Endothelial cell of umbilical vein (primary cell): ENCODE data around the gene DRC7. TPM values are rescaled to one million over a fixed set of nuclear protein-coding genes. Genes with fewer than 3 reads are reported as not detected.

Experiments used
- BruUV-seq: library from RNA; stranded (reverse); fragments of 400-500 nt; replicated peaks from 2 replicates; lab custom pipeline; 2021; lab: Mats Ljungman, UMichigan
- CTCF ChIA-PET: fragments of 300-600, 350-600 bp; sonication (Branson Sonifier 250); formaldehyde crosslinking; loops from one replicate; lab custom pipeline; 2021; ENCODE audit warnings: antibody characterized with exemption, inconsistent platforms; lab: Charles Lee
- POLR2A ChIA-PET: fragments of 300-600, 350-600 bp; sonication (Branson Sonifier 250); formaldehyde crosslinking; loops from one replicate; lab custom pipeline; 2021; ENCODE audit warnings: antibody characterized with exemption, inconsistent platforms; lab: Charles Lee
- DNase-seq: peaks from one replicate; pipeline ENCODE4 v3.0.0-alpha.2; 2011; ENCODE audit warnings: low read depth, low spot score
- FAIRE-seq: peaks from 2 replicates; lab custom pipeline; 2011; peaks lifted over from hg19 to GRCh38; lab: Jason Lieb, UNC
- H2AFZ ChIP-seq: 2 replicates; pipeline ENCODE4 v1.6.0; 2012; ENCODE audit warnings: low read depth, low read length, control low read depth, inconsistent platforms
- H3K27ac ChIP-seq: 2 replicates; pipeline ENCODE4 v1.5.1; 2011; ENCODE audit warnings: low read depth, mild to moderate bottlenecking, control low read depth, low read length, moderate library complexity; ENCODE audit not compliant: insufficient read depth
- H3K27me3 ChIP-seq, 2 experiments: 2 replicates each; pipeline versions ENCODE4 v1.6.0 to v1.6.1; 2011; ENCODE audit warnings: low read length in 2 of 2, mixed read lengths in 1 of 2; ENCODE audit not compliant: control insufficient read depth in 2 of 2, insufficient read depth in 2 of 2
- H3K36me3 ChIP-seq, 2 experiments: 2 replicates in 1 of 2; 3 replicates in 1 of 2; pipeline ENCODE4 v1.5.1; 2011; ENCODE audit warnings: low read length in 2 of 2, mild to moderate bottlenecking in 1 of 2, moderate library complexity in 1 of 2; ENCODE audit not compliant: control insufficient read depth in 2 of 2, insufficient read depth in 2 of 2; ENCODE audit errors: extremely low read depth in 1 of 2
- H3K4me1 ChIP-seq: 3 replicates; pipeline ENCODE4 v1.5.1; 2011; ENCODE audit warnings: mild to moderate bottlenecking, low read length; ENCODE audit not compliant: control insufficient read depth, insufficient read depth; ENCODE audit errors: extremely low read depth
- H3K4me2 ChIP-seq: 2 replicates; pipeline ENCODE4 v1.6.1; 2011; ENCODE audit warnings: low read length, control low read depth, mixed read lengths; ENCODE audit not compliant: insufficient read depth
- H3K4me3 ChIP-seq, 3 experiments: fragments of 200-600 bp in 1 of 3; sonication (generic), shearing (Covaris generic) in 1 of 3; replicated peaks in 1 of 3; 2 replicates each; pipeline ENCODE4 v1.5.1; 2011 to 2016; ENCODE audit warnings: control low read depth in 3 of 3, low read length in 3 of 3, mild to moderate bottlenecking in 2 of 3, inconsistent platforms in 1 of 3, low read depth in 1 of 3, moderate library complexity in 1 of 3; ENCODE audit not compliant: insufficient read depth in 1 of 3
- H3K79me2 ChIP-seq: 2 replicates; pipeline ENCODE4 v1.6.0; 2012; ENCODE audit warnings: low read length, inconsistent platforms; ENCODE audit not compliant: control insufficient read depth, insufficient read depth
- H3K9ac ChIP-seq: replicated peaks from 2 replicates; pipeline ENCODE3; 2011; ENCODE audit warnings: low read length, control low read depth; ENCODE audit not compliant: insufficient read depth; ENCODE audit errors: extremely low read depth
- H3K9me1 ChIP-seq: replicated peaks from 3 replicates; pipeline ENCODE4 v1.6.0; 2011; ENCODE audit warnings: mild to moderate bottlenecking, low read length; ENCODE audit not compliant: control insufficient read depth, insufficient read depth; ENCODE audit errors: extremely low read depth
- H3K9me3 ChIP-seq: replicated peaks from 2 replicates; pipeline ENCODE4 v1.5.1; 2012; ENCODE audit warnings: low read length, inconsistent platforms; ENCODE audit not compliant: control insufficient read depth, insufficient read depth
- H4K20me1 ChIP-seq: replicated peaks from 2 replicates; pipeline ENCODE3; 2011; ENCODE audit warnings: mild to moderate bottlenecking, low read length; ENCODE audit not compliant: control insufficient read depth, insufficient read depth; ENCODE audit errors: extremely low read depth
- CTCF ChIP-seq, 2 donors: IDR thresholded peaks; 1 replicate in 1 of 2; 2 replicates in 1 of 2; pipeline ENCODE4 v1.5.1; 2011; ENCODE audit warnings: low read length in 2 of 2, mild to moderate bottlenecking in 2 of 2, moderate library complexity in 2 of 2, control low read depth in 1 of 2, inconsistent platforms in 1 of 2, low read depth in 1 of 2; ENCODE audit not compliant: insufficient read depth in 1 of 2; ENCODE audit errors: extremely low read depth in 1 of 2
- EZH2 ChIP-seq: IDR thresholded peaks from 2 replicates; pipeline ENCODE4 v1.6.1; 2012; ENCODE audit warnings: borderline replicate concordance, low read depth, mild to moderate bottlenecking, moderate library complexity, low read length, inconsistent platforms; ENCODE audit not compliant: severe bottlenecking
- FOS ChIP-seq: IDR thresholded peaks from 2 replicates; pipeline ENCODE4 v1.6.1; 2011; ENCODE audit warnings: mild to moderate bottlenecking, low read length, moderate library complexity, borderline replicate concordance; ENCODE audit not compliant: insufficient read depth
- GATA2 ChIP-seq: IDR thresholded peaks from 2 replicates; pipeline ENCODE4 v1.7.0; 2011; ENCODE audit warnings: low read depth, mild to moderate bottlenecking, moderate library complexity, mixed read lengths, low read length; ENCODE audit not compliant: insufficient read length, insufficient read depth
- JUN ChIP-seq: IDR thresholded peaks from 2 replicates; pipeline ENCODE4 v1.6.1; 2011; ENCODE audit warnings: borderline replicate concordance, low read depth; ENCODE audit not compliant: insufficient read length, insufficient read depth
- MAX ChIP-seq: IDR thresholded peaks from 2 replicates; pipeline ENCODE4 v1.6.1; 2011; ENCODE audit not compliant: insufficient read depth, insufficient read length
- MYC ChIP-seq: IDR thresholded peaks from one replicate; pipeline ENCODE4 v1.6.1; 2011; ENCODE audit warnings: mild to moderate bottlenecking, low read depth, low read length
- POLR2A ChIP-seq: IDR thresholded peaks from 2 replicates; pipeline ENCODE4 v1.6.1; 2012; ENCODE audit warnings: low read depth, mild to moderate bottlenecking, control low read depth, low read length
- POLR2AphosphoS5 ChIP-seq: IDR thresholded peaks from 2 replicates; pipeline ENCODE4 v1.6.1; 2012; ENCODE audit warnings: low read depth, mild to moderate bottlenecking, control low read depth, low read length, moderate library complexity; ENCODE audit not compliant: insufficient read depth
- dilution Hi-C: fragments of 300-500 bp; cut with MboI; formaldehyde crosslinking; loops from one replicate; pipeline ENCODE4 v1.15.0; 2019; ENCODE audit warnings: low sequenced_read_pairs; ENCODE audit not compliant: extremely low pct_ligation_motif_present
- intact Hi-C: fragments of 100-400 bp; cut with micrococcal nuclease; formaldehyde crosslinking; loops from one replicate; pipeline ENCODE4 v1.10.0; 2022
- polyA plus RNA-seq, 4 experiments: library from polyadenylated mRNA; depleted of rRNA in 3 of 4; stranded (reverse) in 3 of 4; unstranded in 1 of 4; fragments of >200 nt; gene quantifications; 2 replicates each; pipeline versions ENCODE4 v1.2.1 to v1.2.3, GENCODE V29; 2011 to 2012; ENCODE audit warnings: missing spikeins in 1 of 4
- total RNA-seq: library from RNA; stranded (reverse); gene quantifications from 2 replicates; pipeline ENCODE4 v1.2.3, GENCODE V29; 2021

The DRC7 gene
- total and polyA plus RNA-seq, 2 donors (not counting 3 experiments of a cell fraction or from before 2014, with no cell fraction given): 0.13 to 0.77 TPM

- Histone ChIP-seq H3K27ac (no peak overlapping the region), H3K4me3 (no peak overlapping the region), H3K9me3 (no peaks in the 10 kb centered on the region), H4K20me1 (no peaks in the 10 kb centered on the region), H3K36me3 (peaks cover 0 to 41% of the 10 kb centered on the region in 2 experiments), H3K79me2 (no peaks in the 10 kb centered on the region), H3K9me1 (no peaks in the 10 kb centered on the region), H3K4me1 (no peaks in the 10 kb centered on the region), H3K4me2 (no peak overlapping the region), H2AFZ (no peak overlapping the region), H3K9ac (no peak overlapping the region), H3K27me3 (no peaks in the 10 kb centered on the region)
- TF ChIP-seq GATA2 (no peak), EZH2 (no peak), MAX (peak; percentile 17), POLR2AphosphoS5 (peak; percentile 33), POLR2A (no peak), FOS (no peak), JUN (no peak), CTCF (IDR thresholded peaks at IDR 0.05; ENCODE audit: extremely low read depth in 1 of 2, insufficient read depth in 1 of 2, low read depth in 1 of 2, low read length in 2 of 2) (peak; percentile 96 to 98), MYC (no peak)
- BruUV-seq: no TSS peak
- dilution Hi-C loops (no loop called here), intact Hi-C loops (loop anchor here (1.0 kb wide), 7 partner anchors 22 to 248 kb away; partner anchors contain the start of genes KATNB1, KIFC3 and USB1)
- FAIRE-seq: peak; percentile 83
- ChIA-PET CTCF (interaction anchor here (0.6 to 2.6 kb wide), 16 partner anchors 9 to 248 kb away, joined by 3 to 45 read pairs (median 4); partner anchors contain the start of genes USB1 and ZNF319), POLR2A (no interaction called here)
- peak; percentile 77 for DNase-seq
These were observed 62.8 kb downstream of the DRC7 start for GRCh38 chr16:57757326-57757786.
